Retinal pigment epithelial cell (primary cell): ENCODE data around the gene ALG6.

ENCODE experiments used
- DNase-seq: peaks from one replicate; pipeline ENCODE4 v3.0.0-alpha.2; 2010; ENCODE audit warnings: low read depth
- H3K4me3 ChIP-seq: 2 replicates; pipeline ENCODE4 v1.5.1; 2011; ENCODE audit warnings: mild to moderate bottlenecking, low read length, control low read depth, moderate library complexity
- TF ChIP-seq, protein P1 (sequence below): conservative IDR thresholded peaks from 2 replicates; pipeline ENCODE4 v1.5.1; 2011; ENCODE audit warnings: low read depth, low read length, control low read depth, inconsistent platforms

Gene ALG6

DNA sequence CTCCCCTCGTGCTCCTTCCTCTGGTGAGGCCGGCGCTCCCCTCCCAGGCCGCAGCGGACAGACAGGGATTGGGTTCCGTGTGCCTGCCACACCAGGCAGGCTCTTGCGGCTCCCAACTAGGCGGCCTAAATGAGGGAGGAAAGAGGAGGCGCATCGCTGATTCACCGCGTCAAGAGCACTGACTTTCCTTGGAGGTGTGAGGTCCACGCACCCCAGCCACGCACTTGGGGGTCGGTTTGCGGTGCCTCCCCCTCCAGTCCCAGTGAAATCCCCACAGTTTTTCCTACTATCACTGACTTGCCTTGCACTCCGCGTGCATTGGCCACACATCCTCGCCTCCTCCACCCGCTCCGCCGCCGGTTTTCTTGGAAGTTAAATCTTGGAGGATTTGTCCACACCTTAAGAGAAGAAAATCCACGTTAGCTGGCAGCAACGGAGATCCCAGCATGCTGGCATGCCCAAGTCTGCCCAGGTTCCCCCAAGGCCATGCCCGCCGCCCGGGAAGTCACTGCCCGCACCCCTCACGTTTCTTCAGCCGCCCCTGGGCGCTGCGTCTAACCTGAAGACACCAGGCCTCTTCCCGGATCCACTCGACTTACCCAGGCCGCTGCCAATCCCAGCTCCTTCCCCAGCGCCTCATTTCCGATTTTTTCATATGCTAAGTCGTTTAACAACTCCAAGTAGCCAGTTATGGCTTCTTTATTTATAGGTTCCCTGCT, 46.2 kb upstream of the ALG6 start:
- H3K4me3 ChIP-seq, result no peak overlapping the region
- TF ChIP-seq, protein P1, sequence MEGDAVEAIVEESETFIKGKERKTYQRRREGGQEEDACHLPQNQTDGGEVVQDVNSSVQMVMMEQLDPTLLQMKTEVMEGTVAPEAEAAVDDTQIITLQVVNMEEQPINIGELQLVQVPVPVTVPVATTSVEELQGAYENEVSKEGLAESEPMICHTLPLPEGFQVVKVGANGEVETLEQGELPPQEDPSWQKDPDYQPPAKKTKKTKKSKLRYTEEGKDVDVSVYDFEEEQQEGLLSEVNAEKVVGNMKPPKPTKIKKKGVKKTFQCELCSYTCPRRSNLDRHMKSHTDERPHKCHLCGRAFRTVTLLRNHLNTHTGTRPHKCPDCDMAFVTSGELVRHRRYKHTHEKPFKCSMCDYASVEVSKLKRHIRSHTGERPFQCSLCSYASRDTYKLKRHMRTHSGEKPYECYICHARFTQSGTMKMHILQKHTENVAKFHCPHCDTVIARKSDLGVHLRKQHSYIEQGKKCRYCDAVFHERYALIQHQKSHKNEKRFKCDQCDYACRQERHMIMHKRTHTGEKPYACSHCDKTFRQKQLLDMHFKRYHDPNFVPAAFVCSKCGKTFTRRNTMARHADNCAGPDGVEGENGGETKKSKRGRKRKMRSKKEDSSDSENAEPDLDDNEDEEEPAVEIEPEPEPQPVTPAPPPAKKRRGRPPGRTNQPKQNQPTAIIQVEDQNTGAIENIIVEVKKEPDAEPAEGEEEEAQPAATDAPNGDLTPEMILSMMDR, result no peak
- no peak for DNase-seq

DNA sequence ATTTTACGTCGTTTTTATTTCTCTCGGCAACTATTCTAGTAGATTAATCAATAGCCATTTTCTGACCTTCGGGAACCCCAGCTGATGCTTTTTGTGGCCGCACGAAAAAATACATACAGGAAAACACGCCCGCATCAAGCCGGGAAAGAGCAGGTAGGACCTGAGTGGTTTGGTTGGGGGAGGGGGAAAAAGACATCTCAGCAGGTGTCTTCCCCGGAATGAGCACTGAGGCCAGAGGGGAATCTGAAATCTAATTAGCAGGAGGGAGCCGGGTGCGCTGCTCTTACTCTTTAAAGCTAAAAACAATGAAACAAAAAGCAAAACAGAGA, 45.7 kb upstream of the ALG6 start:
- no peak for DNase-seq
- TF ChIP-seq, protein P1, result no peak

DNA sequence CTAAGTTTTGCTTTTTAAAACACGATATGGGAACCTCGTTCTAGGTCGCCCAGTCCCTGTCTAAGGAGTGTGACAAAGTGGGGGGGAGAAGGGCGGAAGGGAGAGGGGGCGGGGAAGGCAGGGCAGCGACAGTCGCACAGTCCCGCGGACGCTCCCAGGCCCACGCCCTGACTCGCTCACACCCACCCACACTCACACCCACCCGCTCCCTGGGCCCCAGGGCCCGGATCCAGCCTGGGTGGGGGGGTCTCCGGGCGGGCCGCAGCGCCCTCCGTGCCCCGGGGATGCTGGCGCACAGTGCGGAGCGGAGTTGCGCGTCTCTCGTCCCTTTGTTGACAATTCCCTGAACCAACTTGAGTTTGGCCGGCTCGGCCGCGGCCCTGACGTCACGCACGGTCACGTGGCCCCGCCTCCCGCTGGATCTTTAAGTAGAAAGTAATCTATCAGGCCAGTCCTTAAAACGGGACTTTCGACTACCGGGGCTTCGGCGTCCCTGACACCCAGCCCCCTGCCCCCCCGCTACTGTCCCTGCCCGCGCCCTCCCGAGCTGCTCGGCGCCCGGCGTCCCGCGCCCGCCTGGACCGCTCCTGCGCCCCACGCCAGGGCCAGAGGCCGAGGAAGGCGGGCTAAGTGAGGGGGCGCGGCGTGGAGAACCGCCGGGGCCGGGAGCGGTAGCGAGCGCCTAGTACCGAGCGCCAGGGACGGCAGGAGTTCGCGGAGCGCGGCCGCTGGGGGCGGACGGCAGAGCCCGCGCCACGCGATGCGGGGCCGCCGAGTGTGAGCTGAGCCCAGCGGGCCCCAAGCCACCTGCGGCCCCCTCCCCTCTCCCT, 45.1 kb upstream of the ALG6 start, which contains the start of gene FOXD3:
Gene FOXD3, plus strand, starts transcription at position 454 of the 830 bp plus-strand sequence. CDS start 492 bp downstream, outside the sequence.
- DNase-seq, result no peak
- H3K4me3 ChIP-seq, result peak within 1 kb of the TSS; percentile 31
- TF ChIP-seq, protein P1, result no peak

More for the DNA sequence above, 45.7 kb upstream of the ALG6 start:
- no peak overlapping the region for H3K4me3 ChIP-seq

DNA sequence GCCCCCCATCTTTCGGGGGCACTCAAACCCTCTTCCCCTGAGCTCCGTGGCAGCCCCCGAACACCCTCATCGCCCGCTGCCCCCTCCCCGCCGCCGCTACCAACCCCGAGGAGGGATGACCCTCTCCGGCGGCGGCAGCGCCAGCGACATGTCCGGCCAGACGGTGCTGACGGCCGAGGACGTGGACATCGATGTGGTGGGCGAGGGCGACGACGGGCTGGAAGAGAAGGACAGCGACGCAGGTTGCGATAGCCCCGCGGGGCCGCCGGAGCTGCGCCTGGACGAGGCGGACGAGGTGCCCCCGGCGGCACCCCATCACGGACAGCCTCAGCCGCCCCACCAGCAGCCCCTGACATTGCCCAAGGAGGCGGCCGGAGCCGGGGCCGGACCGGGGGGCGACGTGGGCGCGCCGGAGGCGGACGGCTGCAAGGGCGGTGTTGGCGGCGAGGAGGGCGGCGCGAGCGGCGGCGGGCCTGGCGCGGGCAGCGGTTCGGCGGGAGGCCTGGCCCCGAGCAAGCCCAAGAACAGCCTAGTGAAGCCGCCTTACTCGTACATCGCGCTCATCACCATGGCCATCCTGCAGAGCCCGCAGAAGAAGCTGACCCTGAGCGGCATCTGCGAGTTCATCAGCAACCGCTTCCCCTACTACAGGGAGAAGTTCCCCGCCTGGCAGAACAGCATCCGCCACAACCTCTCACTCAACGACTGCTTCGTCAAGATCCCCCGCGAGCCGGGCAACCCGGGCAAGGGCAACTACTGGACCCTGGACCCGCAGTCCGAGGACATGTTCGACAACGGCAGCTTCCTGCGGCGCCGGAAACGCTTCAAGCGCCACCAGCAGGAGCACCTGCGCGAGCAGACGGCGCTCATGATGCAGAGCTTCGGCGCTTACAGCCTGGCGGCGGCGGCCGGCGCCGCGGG, 44.2 kb upstream of the ALG6 start:
- TF ChIP-seq, protein P1, result no peak
- DNase-seq, result no peak
- peak overlapping the region; percentile 12 for H3K4me3 ChIP-seq

DNA sequence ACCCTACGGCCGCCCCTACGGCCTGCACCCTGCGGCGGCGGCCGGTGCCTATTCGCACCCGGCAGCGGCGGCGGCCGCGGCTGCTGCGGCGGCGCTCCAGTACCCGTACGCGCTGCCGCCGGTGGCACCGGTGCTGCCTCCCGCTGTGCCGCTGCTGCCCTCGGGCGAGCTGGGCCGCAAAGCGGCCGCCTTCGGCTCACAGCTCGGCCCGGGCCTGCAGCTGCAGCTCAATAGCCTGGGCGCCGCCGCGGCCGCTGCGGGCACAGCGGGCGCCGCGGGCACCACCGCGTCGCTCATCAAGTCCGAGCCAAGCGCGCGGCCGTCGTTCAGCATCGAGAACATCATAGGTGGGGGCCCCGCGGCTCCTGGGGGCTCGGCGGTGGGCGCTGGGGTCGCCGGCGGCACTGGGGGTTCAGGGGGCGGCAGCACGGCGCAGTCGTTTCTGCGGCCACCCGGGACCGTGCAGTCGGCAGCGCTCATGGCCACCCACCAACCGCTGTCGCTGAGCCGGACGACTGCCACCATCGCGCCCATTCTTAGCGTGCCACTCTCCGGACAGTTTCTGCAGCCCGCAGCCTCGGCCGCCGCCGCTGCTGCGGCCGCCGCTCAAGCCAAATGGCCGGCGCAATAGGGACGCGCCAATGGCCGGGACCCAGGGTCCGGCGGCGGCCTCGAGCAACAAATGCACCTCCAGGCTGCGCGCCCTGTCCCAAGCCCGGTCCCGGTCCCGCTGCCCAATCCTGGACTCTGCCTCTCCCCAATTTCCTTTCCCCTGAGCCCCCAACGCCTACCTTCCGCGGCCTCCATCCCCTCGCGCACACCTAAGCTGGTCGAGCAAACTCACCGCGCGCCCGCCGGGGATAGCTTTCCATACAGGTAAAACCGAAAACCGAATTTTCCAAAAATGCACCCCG, 43.3 kb upstream of the ALG6 start:
- no peak overlapping the region for H3K4me3 ChIP-seq
- DNase-seq, result no peak
- TF ChIP-seq, protein P1, result no peak

DNA sequence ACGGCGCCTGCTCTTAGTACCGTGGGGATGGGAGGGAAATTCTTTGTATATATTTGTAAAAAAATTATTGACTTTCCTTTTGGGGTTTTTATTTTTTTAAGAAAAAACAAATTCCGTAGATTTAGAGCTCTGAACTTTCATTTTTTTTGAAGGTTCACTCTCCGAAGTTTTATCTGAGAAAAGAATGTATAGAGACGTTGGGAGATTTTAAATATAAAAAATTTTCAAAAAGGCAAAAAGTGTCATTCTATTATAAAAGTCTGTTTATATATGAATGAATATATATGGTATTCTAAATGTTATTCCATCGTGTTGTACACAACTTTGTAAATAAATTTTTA, 42.7 kb upstream of the ALG6 start:
- DNase-seq, result no peak
- TF ChIP-seq, protein P1, result no peak
- no peak overlapping the region for H3K4me3 ChIP-seq
